IMR-90 (cell line): ENCODE measurements around the gene GORASP1. TPM values are rescaled to one million over a fixed set of nuclear protein-coding genes. Genes with fewer than 3 reads are reported as not detected.

ENCODE experiments used
- ATAC-seq: fragments of 200-7000 bp; cut with Tn5 transposase; 2 replicates; pipeline ENCODE4 v1.9.1; 2020; ENCODE audit warnings: low read depth, mild to moderate bottlenecking, moderate library complexity
- BruUV-seq: library from RNA; stranded (reverse); fragments of 400-500 nt; replicated peaks from 2 replicates; lab custom pipeline; 2021; lab: Mats Ljungman, UMichigan
- CTCF ChIA-PET: fragments of 300-600 bp; formaldehyde crosslinking; extraction: SDS; loops from one replicate; lab custom pipeline; 2021; ENCODE audit warnings: antibody characterized with exemption; lab: Yijun Ruan, JAX
- POLR2A ChIA-PET: fragments of 300-600 bp; sonication (Branson Sonifier 250); formaldehyde crosslinking; loops from one replicate; lab custom pipeline; 2022; ENCODE audit warnings: antibody characterized with exemption; ENCODE audit not compliant: unreplicated experiment; lab: Charles Lee
- DNase-seq: peaks from one replicate; pipeline ENCODE4 v3.0.0; 2013
- H2AFZ ChIP-seq: replicated peaks from 2 replicates; pipeline ENCODE3; 2013; ENCODE audit warnings: low read length, mild to moderate bottlenecking; ENCODE audit not compliant: poor library complexity
- H2AK5ac ChIP-seq: 2 replicates; pipeline ENCODE4 v1.6.1; 2013; ENCODE audit warnings: low read depth, low read length, inconsistent platforms
- H2AK9ac ChIP-seq: replicated peaks from 2 replicates; pipeline ENCODE3; 2013; ENCODE audit warnings: mild to moderate bottlenecking, low read depth, low read length, moderate library complexity; ENCODE audit not compliant: poor library complexity
- H2BK120ac ChIP-seq: 2 replicates; pipeline ENCODE4 v1.6.1; 2013; ENCODE audit warnings: low read depth, low read length, inconsistent platforms
- H2BK15ac ChIP-seq: 3 replicates; pipeline ENCODE4 v1.6.1; 2013; ENCODE audit warnings: low read depth, low read length, inconsistent platforms
- H2BK20ac ChIP-seq: 2 replicates; pipeline ENCODE4 v1.6.1; 2013; ENCODE audit warnings: low read depth, mild to moderate bottlenecking, inconsistent platforms, low read length, moderate library complexity
- H2BK5ac ChIP-seq: 2 replicates; pipeline ENCODE4 v1.6.1; 2013; ENCODE audit warnings: mild to moderate bottlenecking, low read depth, low read length, inconsistent platforms; ENCODE audit not compliant: poor library complexity, severe bottlenecking
- H3K14ac ChIP-seq: replicated peaks from 2 replicates; pipeline ENCODE4 v1.6.1; 2013; ENCODE audit warnings: low read depth, low read length, inconsistent platforms
- H3K18ac ChIP-seq: 2 replicates; pipeline ENCODE4 v1.6.1; 2013; ENCODE audit warnings: low read depth, low read length, control low read depth
- H3K23ac ChIP-seq: 2 replicates; pipeline ENCODE4 v1.6.1; 2013; ENCODE audit warnings: low read depth, low read length, inconsistent platforms
- H3K27ac ChIP-seq: 2 replicates; pipeline ENCODE4 v1.5.1; 2013; ENCODE audit warnings: mild to moderate bottlenecking, control low read depth, low read length; ENCODE audit not compliant: insufficient read depth
- H3K27me3 ChIP-seq: 2 replicates; pipeline ENCODE4 v1.6.1; 2013; ENCODE audit warnings: low read length; ENCODE audit not compliant: control insufficient read depth, insufficient read depth
- H3K36me3 ChIP-seq: 2 replicates; pipeline ENCODE4 v1.6.1; 2013; ENCODE audit warnings: low read length, mixed read lengths; ENCODE audit not compliant: control insufficient read depth, insufficient read depth
- H3K4ac ChIP-seq: 2 replicates; pipeline ENCODE4 v1.6.1; 2013; ENCODE audit warnings: low read depth, low read length, inconsistent platforms
- H3K4me1 ChIP-seq: 2 replicates; pipeline ENCODE4 v1.6.1; 2013; ENCODE audit warnings: low read length, mixed read lengths; ENCODE audit not compliant: control insufficient read depth, insufficient read depth
- H3K4me2 ChIP-seq: 2 replicates; pipeline ENCODE4 v1.6.1; 2013; ENCODE audit warnings: low read depth, mild to moderate bottlenecking, control low read depth, low read length, moderate library complexity
- H3K4me3 ChIP-seq: 2 replicates; pipeline ENCODE4 v1.5.1; 2013; ENCODE audit warnings: low read depth, mild to moderate bottlenecking, control low read depth, low read length, moderate library complexity; ENCODE audit not compliant: insufficient read depth
- H3K56ac ChIP-seq: 2 replicates; pipeline ENCODE4 v1.6.1; 2013; ENCODE audit warnings: low read length, inconsistent platforms; ENCODE audit not compliant: insufficient read depth; ENCODE audit errors: extremely low read depth
- H3K79me1 ChIP-seq, 2 experiments: 2 replicates each; pipeline ENCODE4 v1.6.1; 2013; ENCODE audit warnings: low read length in 2 of 2, inconsistent platforms in 1 of 2, low read depth in 1 of 2
- H3K9ac ChIP-seq: 2 replicates; pipeline ENCODE4 v1.6.1; 2013; ENCODE audit warnings: low read depth, low read length, control low read depth
- H3K9me1 ChIP-seq: 2 replicates; pipeline ENCODE4 v1.6.1; 2013; ENCODE audit warnings: low read length, inconsistent platforms; ENCODE audit not compliant: insufficient read depth
- H3K9me3 ChIP-seq: 2 replicates; pipeline ENCODE4 v1.6.1; 2013; ENCODE audit warnings: low read length; ENCODE audit not compliant: control insufficient read depth, insufficient read depth
- H4K20me1 ChIP-seq: 2 replicates; pipeline ENCODE4 v1.6.1; 2013; ENCODE audit warnings: low read length, inconsistent platforms; ENCODE audit not compliant: insufficient read depth
- H4K5ac ChIP-seq: 2 replicates; pipeline ENCODE4 v1.6.1; 2013; ENCODE audit warnings: mild to moderate bottlenecking, low read depth, low read length, control low read depth
- H4K8ac ChIP-seq, 2 experiments: 2 replicates each; pipeline ENCODE4 v1.6.1; 2013; ENCODE audit warnings: low read depth in 2 of 2, low read length in 2 of 2, control low read depth in 1 of 2, inconsistent platforms in 1 of 2
- H4K91ac ChIP-seq: 2 replicates; pipeline ENCODE4 v1.6.1; 2013; ENCODE audit warnings: low read depth, low read length, inconsistent platforms; ENCODE audit not compliant: insufficient read depth
- BHLHE40 ChIP-seq: fragments of 150-350 bp; IDR thresholded peaks from 2 replicates; pipeline ENCODE4 v1.6.1; 2016; ENCODE audit warnings: mild to moderate bottlenecking, low read depth, low read length
- CEBPB ChIP-seq: IDR thresholded peaks from 2 replicates; pipeline ENCODE4 v1.6.1; 2012; ENCODE audit warnings: low read depth, low read length, improper control_type of control experiment
- CHD1 ChIP-seq: IDR thresholded peaks from 2 replicates; pipeline ENCODE4 v1.6.1; 2012; ENCODE audit warnings: low read depth, low read length, improper control_type of control experiment
- CTCF ChIP-seq: conservative IDR thresholded peaks from 2 replicates; pipeline ENCODE4 v1.5.1; 2012; ENCODE audit warnings: mild to moderate bottlenecking, low read depth, low read length, improper control_type of control experiment
- FOS ChIP-seq: fragments of 150-350 bp; IDR thresholded peaks from 2 replicates; pipeline ENCODE4 v1.6.1; 2016; ENCODE audit warnings: low read depth, low read length
- MAFK ChIP-seq: IDR thresholded peaks from 2 replicates; pipeline ENCODE4 v1.6.1; 2012; ENCODE audit warnings: low read depth, low read length, improper control_type of control experiment
- MAZ ChIP-seq: IDR thresholded peaks from 2 replicates; pipeline ENCODE4 v1.6.1; 2012; ENCODE audit warnings: low read depth, mild to moderate bottlenecking, low read length, improper control_type of control experiment, moderate library complexity, borderline replicate concordance
- MXI1 ChIP-seq: IDR thresholded peaks from 2 replicates; pipeline ENCODE4 v1.6.1; 2012; ENCODE audit warnings: low read depth, mild to moderate bottlenecking, low read length, moderate library complexity, borderline replicate concordance
- NFE2L2 ChIP-seq: fragments of 150-350 bp; IDR thresholded peaks from 2 replicates; pipeline ENCODE4 v1.6.1; 2016; ENCODE audit warnings: low read depth, mild to moderate bottlenecking, low read length
- POLR2A ChIP-seq: IDR thresholded peaks from 2 replicates; pipeline ENCODE4 v1.6.1; 2012; ENCODE audit warnings: mild to moderate bottlenecking, low read depth, low read length
- RAD21 ChIP-seq: IDR thresholded peaks from 2 replicates; pipeline ENCODE4 v1.6.1; 2012; ENCODE audit warnings: low read length, improper control_type of control experiment
- RCOR1 ChIP-seq: IDR thresholded peaks from 2 replicates; pipeline ENCODE4 v1.6.1; 2012; ENCODE audit warnings: mild to moderate bottlenecking, low read length, improper control_type of control experiment; ENCODE audit not compliant: insufficient replicate concordance
- USF2 ChIP-seq: fragments of 150-350 bp; IDR thresholded peaks from 2 replicates; pipeline ENCODE4 v1.6.1; 2017; ENCODE audit warnings: mild to moderate bottlenecking, antibody characterized with exemption, low read length, low read depth
- WGBS, 2 experiments: methylation state at CpG; one replicate each; pipeline versions ENCODE4 v1.1.5 to v1.1.7; 2013; ENCODE audit warnings: missing lambda C conversion rate in 2 of 2; ENCODE audit not compliant: insufficient read length in 1 of 2; ENCODE audit errors: extremely low coverage in 2 of 2; 5-methylcytosine and 5-hydroxymethylcytosine counted together
- dilution Hi-C: fragments of 300-500 bp; cut with HindIII; formaldehyde crosslinking; loops from one replicate; pipeline ENCODE4 v1.14.3; 2018; ENCODE audit warnings: low sequenced_read_pairs; ENCODE audit not compliant: unreplicated experiment
- in situ Hi-C: fragments of 300-500 bp; cut with MboI; formaldehyde crosslinking; loops from 3 replicates; pipeline ENCODE4 v1.14.3; 2019; ENCODE audit warnings: low sequenced_read_pairs, inconsistent platforms, mixed read lengths
- intact Hi-C: fragments of 100-400 bp; cut with micrococcal nuclease; formaldehyde crosslinking; loops from 2 replicates; pipeline ENCODE4 v1.10.0; 2022
- polyA plus RNA-seq, 3 experiments: library from polyadenylated mRNA; depleted of rRNA; stranded (reverse); fragments of >200 nt; gene quantifications; 2 replicates each; pipeline ENCODE4 v1.2.3, GENCODE V29; 2012; ENCODE audit warnings: low replicate concordance in 1 of 3
- total RNA-seq: library from RNA; depleted of rRNA; stranded (reverse); fragments of >200 nt; gene quantifications from 2 replicates; pipeline ENCODE4 v1.2.3, GENCODE V29; 2012

The GORASP1 gene
- total and polyA plus RNA-seq, 2 of the 4 experiments (the other 2 are of a cell fraction) = 35.0 to 56.6 TPM

- Histone ChIP-seq H3K27me3 (no peaks in the 10 kb centered on the region), H3K4me2 (no peak overlapping the region), H3K9me1 (no peaks in the 10 kb centered on the region), H3K79me1 (peaks cover 17 to 48% of the 10 kb centered on the region in 2 experiments), H3K36me3 (peaks cover 46% of the 10 kb centered on the region), H3K14ac (no peak overlapping the region), H3K56ac (no peak overlapping the region), H2BK20ac (no peak overlapping the region), H2BK120ac (no peak overlapping the region), H3K9me3 (no peaks in the 10 kb centered on the region), H2BK15ac (no peak overlapping the region), H3K4ac (no peak overlapping the region), H3K9ac (no peak overlapping the region), H4K20me1 (peaks cover 49% of the 10 kb centered on the region), H4K91ac (no peak overlapping the region), H2AK9ac (peak overlapping the region; percentile 7), H4K5ac (no peak overlapping the region), H2AK5ac (no peak overlapping the region), H4K8ac (no peak overlapping the region), H2BK5ac (no peak overlapping the region), H2AFZ (no peak overlapping the region), H3K27ac (no peak overlapping the region), H3K4me1 (no peaks in the 10 kb centered on the region), H3K4me3 (no peak overlapping the region), H3K18ac (no peak overlapping the region), H3K23ac (no peak overlapping the region)
- DNase-seq = no peak
- dilution Hi-C loops (no loop called here), intact Hi-C loops (no loop called here), in situ Hi-C loops (no loop called here)
- no CpG with 5 or more reads among the region's 2 CpGs for WGBS, 2 experiments
- CTCF ChIA-PET = no interaction called here
- ATAC-seq = no peak
- POLR2A ChIA-PET = no interaction called here
- TF ChIP-seq MAZ (no peak), CTCF (no peak), CEBPB (no peak), RAD21 (no peak), BHLHE40 (no peak), CHD1 (no peak), POLR2A (no peak), MAFK (no peak), MXI1 (no peak), RCOR1 (no peak), USF2 (no peak), FOS (no peak), NFE2L2 (no peak)
- BruUV-seq = no TSS peak
These were observed 7.5 kb downstream of the GORASP1 start for GRCh38 chr3:39099738-39100499.
